ENCODE results near the gene ASCC2. TPM values are rescaled to one million over a fixed set of nuclear protein-coding genes. Genes with fewer than 3 reads are reported as not detected.

Gene ASCC2
- total and polyA plus RNA-seq, 2 donors (not counting 3 experiments of a cell fraction or from before 2014, with no cell fraction given), result 43.6 to 60.7 TPM

- DNase-seq (ENCODE audit: low read depth, low spot score) (no peak), FAIRE-seq (no peak)
- Histone ChIP-seq H2AFZ (ENCODE audit: low read depth, low read length) (no peak overlapping the region), H3K79me2 (ENCODE audit: control insufficient read depth, insufficient read depth, low read length) (peaks cover 14% of the 10 kb centered on the region), H3K27ac (ENCODE audit: insufficient read depth, low read depth, low read length) (no peak overlapping the region), H3K9me3 (replicated peaks; ENCODE audit: control insufficient read depth, insufficient read depth, low read length) (no peaks in the 10 kb centered on the region), H3K36me3 (ENCODE audit: control insufficient read depth in 2 of 2, extremely low read depth in 1 of 2, insufficient read depth in 2 of 2, low read length in 2 of 2) (peaks cover 2 to 8% of the 10 kb centered on the region in 2 experiments), H3K4me2 (ENCODE audit: insufficient read depth, low read length) (no peak overlapping the region), H4K20me1 (replicated peaks; ENCODE audit: control insufficient read depth, extremely low read depth, insufficient read depth, low read length) (no peaks in the 10 kb centered on the region), H3K9ac (replicated peaks; ENCODE audit: extremely low read depth, insufficient read depth, low read length) (no peak overlapping the region), H3K4me1 (ENCODE audit: control insufficient read depth, extremely low read depth, insufficient read depth, low read length) (peaks cover 15% of the 10 kb centered on the region), H3K4me3 (replicated peaks in 1 of 3; ENCODE audit: insufficient read depth in 1 of 3, low read depth in 1 of 3, low read length in 3 of 3) (no peak overlapping the region), H3K9me1 (replicated peaks; ENCODE audit: control insufficient read depth, extremely low read depth, insufficient read depth, low read length) (no peaks in the 10 kb centered on the region), H3K27me3 (ENCODE audit: control insufficient read depth in 2 of 2, insufficient read depth in 2 of 2, low read length in 2 of 2) (no peaks in the 10 kb centered on the region)
- ChIA-PET CTCF (no interaction called here), POLR2A (no interaction called here)
- dilution Hi-C loops (cut with MboI; ENCODE audit: extremely low pct_ligation_motif_present, low sequenced_read_pairs) (no loop called here), intact Hi-C loops (cut with micrococcal nuclease) (no loop called here)
- no peak for TF ChIP-seq POLR2AphosphoS5 (IDR thresholded peaks at IDR 0.05; ENCODE audit: insufficient read depth, low read depth, low read length)
- no peak for TF ChIP-seq FOS (IDR thresholded peaks at IDR 0.05; ENCODE audit: borderline replicate concordance, insufficient read depth, low read length)
- TF ChIP-seq MAX (IDR thresholded peaks at IDR 0.05; ENCODE audit: insufficient read depth, insufficient read length), result no peak
- TF ChIP-seq JUN (IDR thresholded peaks at IDR 0.05; ENCODE audit: borderline replicate concordance, insufficient read depth, insufficient read length, low read depth), result no peak
- no peak for TF ChIP-seq EZH2 (IDR thresholded peaks at IDR 0.05; ENCODE audit: borderline replicate concordance, low read depth, low read length, severe bottlenecking)
- TF ChIP-seq MYC (IDR thresholded peaks at IDR 0.05; ENCODE audit: low read depth, low read length), result no peak
- no peak for TF ChIP-seq GATA2 (IDR thresholded peaks at IDR 0.05; ENCODE audit: insufficient read depth, insufficient read length, low read depth, low read length)
- no peak for TF ChIP-seq POLR2A (IDR thresholded peaks at IDR 0.05; ENCODE audit: low read depth, low read length)
- TF ChIP-seq CTCF (IDR thresholded peaks at IDR 0.05; ENCODE audit: extremely low read depth in 1 of 2, insufficient read depth in 1 of 2, low read depth in 1 of 2, low read length in 2 of 2), result no peak
- BruUV-seq (replicated peaks), result no TSS peak
Measured at GRCh38 chr22:29834046-29834445, 4.0 kb downstream of the ASCC2 start.

Measured in endothelial cell of umbilical vein (primary cell).